Astrocyte of the spinal cord (primary cell): ENCODE data around the gene LRFN4.

ENCODE experiments used
- DNase-seq: peaks from one replicate; pipeline ENCODE4 v3.0.0; 2011; ENCODE audit warnings: low read depth, low spot score
- H3K4me3 ChIP-seq: 2 replicates; pipeline ENCODE4 v1.5.1; 2011; ENCODE audit warnings: low read depth, mild to moderate bottlenecking, low read length, moderate library complexity
- in situ Hi-C: cut with HindIII; loops from 2 replicates; pipeline ENCODE4 v1.10.0; 2017; ENCODE audit warnings: low sequenced_read_pairs
- TF ChIP-seq, protein P1 (sequence below): IDR thresholded peaks from 2 replicates; pipeline ENCODE4 v1.5.1; 2012; ENCODE audit warnings: low read depth, mild to moderate bottlenecking, low read length, inconsistent platforms

The LRFN4 gene

DNA sequence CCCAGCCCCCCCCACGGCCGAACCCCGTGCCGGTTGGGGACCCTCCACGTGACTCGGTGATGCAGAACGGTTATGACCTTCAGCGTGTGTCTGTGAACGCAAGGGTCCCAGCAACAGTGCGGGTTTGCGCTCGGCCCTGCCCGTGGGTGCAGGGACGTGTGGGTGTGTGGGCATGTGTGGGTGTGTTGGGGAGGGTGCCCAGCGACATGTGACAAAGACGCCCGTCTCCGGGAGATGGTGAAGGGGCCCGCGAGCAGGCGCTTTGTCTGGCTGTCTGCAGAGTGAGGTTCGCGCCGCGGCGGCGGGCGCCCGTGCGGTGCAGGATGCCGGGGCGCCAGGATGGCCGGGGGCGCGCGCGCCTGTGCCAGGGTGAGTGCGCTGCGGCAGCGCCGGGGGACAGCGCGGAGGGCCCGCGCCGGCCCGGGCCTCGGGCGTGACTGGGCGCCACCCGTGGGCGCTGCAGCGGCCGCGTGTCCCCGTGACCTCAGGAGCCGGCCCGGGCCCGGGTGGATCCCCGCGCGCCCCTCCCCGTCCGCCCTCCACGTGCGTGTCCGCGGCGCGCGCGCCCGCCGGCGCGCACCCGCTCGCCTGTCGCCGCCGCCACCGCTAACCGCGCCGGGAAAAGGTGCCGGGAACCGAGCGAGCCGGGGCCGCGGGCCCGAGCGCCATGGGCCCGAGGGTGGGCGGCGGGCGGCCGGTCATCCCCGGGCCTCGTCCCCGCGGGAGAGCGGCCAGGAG, at the start of gene LRFN4:
TSS of gene LRFN4 (plus strand) at position 569 of the 738 bp plus-strand sequence. CDS start 681 bp downstream, outside the sequence.
- peak within 1 kb of the TSS; percentile 68 for H3K4me3 ChIP-seq
- TF ChIP-seq, protein P1, sequence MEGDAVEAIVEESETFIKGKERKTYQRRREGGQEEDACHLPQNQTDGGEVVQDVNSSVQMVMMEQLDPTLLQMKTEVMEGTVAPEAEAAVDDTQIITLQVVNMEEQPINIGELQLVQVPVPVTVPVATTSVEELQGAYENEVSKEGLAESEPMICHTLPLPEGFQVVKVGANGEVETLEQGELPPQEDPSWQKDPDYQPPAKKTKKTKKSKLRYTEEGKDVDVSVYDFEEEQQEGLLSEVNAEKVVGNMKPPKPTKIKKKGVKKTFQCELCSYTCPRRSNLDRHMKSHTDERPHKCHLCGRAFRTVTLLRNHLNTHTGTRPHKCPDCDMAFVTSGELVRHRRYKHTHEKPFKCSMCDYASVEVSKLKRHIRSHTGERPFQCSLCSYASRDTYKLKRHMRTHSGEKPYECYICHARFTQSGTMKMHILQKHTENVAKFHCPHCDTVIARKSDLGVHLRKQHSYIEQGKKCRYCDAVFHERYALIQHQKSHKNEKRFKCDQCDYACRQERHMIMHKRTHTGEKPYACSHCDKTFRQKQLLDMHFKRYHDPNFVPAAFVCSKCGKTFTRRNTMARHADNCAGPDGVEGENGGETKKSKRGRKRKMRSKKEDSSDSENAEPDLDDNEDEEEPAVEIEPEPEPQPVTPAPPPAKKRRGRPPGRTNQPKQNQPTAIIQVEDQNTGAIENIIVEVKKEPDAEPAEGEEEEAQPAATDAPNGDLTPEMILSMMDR: no peak
- DNase-seq: no peak
- in situ Hi-C loops: no loop called here

- in situ Hi-C loops: no loop called here
Observed at GRCh38 chr11:66809592-66809991, 47.3 kb upstream of the LRFN4 start.

GRCh38 chr11:66810576-66811185, 46.2 kb upstream of the LRFN4 start:
- no peak for DNase-seq
- in situ Hi-C loops: no loop called here

More at GRCh38 chr11:66809592-66809991, 47.3 kb upstream of the LRFN4 start:
- no peak overlapping the region for H3K4me3 ChIP-seq
- DNase-seq: no peak
- TF ChIP-seq, protein P1: no peak

GRCh38 chr11:66814678-66815077, 42.2 kb upstream of the LRFN4 start:
- H3K4me3 ChIP-seq: no peak overlapping the region
- in situ Hi-C loops: no loop called here
- TF ChIP-seq, protein P1: no peak
- no peak for DNase-seq

More at GRCh38 chr11:66810576-66811185, 46.2 kb upstream of the LRFN4 start:
- TF ChIP-seq, protein P1: no peak
- no peak overlapping the region for H3K4me3 ChIP-seq

- in situ Hi-C loops: no loop called here
- TF ChIP-seq, protein P1: no peak
- peak; percentile 22 for DNase-seq
- H3K4me3 ChIP-seq: no peak overlapping the region
Observed at GRCh38 chr11:66815646-66816045, 41.2 kb upstream of the LRFN4 start.

GRCh38 chr11:66818231-66818955, 38.5 kb upstream of the LRFN4 start:
- peak; percentile 33 for DNase-seq
- in situ Hi-C loops: no loop called here
- TF ChIP-seq, protein P1: no peak
- no peak overlapping the region for H3K4me3 ChIP-seq
